A549 (cell line): ENCODE measurements around the gene TRMT44. TPM values are rescaled to one million over a fixed set of nuclear protein-coding genes. Genes with fewer than 3 reads are reported as not detected.

Source experiments
- ATAC-seq, 2 experiments: fragments of 200-7000 bp in 1 of 2; fragments of >200 bp in 1 of 2; cut with Nextera tagmentation in 1 of 2; cut with Tn5 transposase in 1 of 2; 3 replicates each; pipeline versions ENCODE4 v1.8.0 to v1.9.1; 2018 to 2020; ENCODE audit warnings: mild to moderate bottlenecking in 1 of 2, moderate library complexity in 1 of 2
- CTCF ChIA-PET: fragments of 300-600 bp; sonication (Branson Sonifier 250); formaldehyde crosslinking; extraction: SDS; loops from one replicate; lab custom pipeline; 2021; ENCODE audit warnings: antibody characterized with exemption, inconsistent platforms; lab: Yijun Ruan, JAX
- POLR2A ChIA-PET: fragments of 350-600 bp; formaldehyde crosslinking; extraction: SDS; loops from one replicate; lab custom pipeline; 2021; ENCODE audit warnings: antibody characterized with exemption, inconsistent platforms; lab: Yijun Ruan, JAX
- DNase-seq, 2 experiments: peaks; one replicate each; pipeline versions ENCODE4 v3.0.0 to v3.0.0-alpha.2; 2011 to 2016; ENCODE audit warnings: low read depth in 1 of 2, low spot score in 1 of 2
- FAIRE-seq: peaks from 2 replicates; lab custom pipeline; 2011; peaks lifted over from hg19 to GRCh38; lab: Jason Lieb, UNC
- H3K27ac ChIP-seq, 2 experiments: fragments of >200 bp; sonication (Bioruptor Twin); formaldehyde crosslinking; 3 replicates each; pipeline ENCODE4 v1.5.1; 2016 to 2017
- H3K4me1 ChIP-seq: fragments of >200 bp; sonication (Bioruptor Twin); formaldehyde crosslinking; 3 replicates; pipeline ENCODE4 v1.6.1; 2016
- H3K4me2 ChIP-seq: fragments of >200 bp; sonication (Bioruptor Twin); formaldehyde crosslinking; 3 replicates; pipeline ENCODE4 v1.6.1; 2016
- H3K4me3 ChIP-seq: fragments of >200 bp; sonication (Bioruptor Twin); formaldehyde crosslinking; 3 replicates; pipeline ENCODE4 v1.5.1; 2016
- H3K9me3 ChIP-seq: fragments of >200 bp; sonication (Bioruptor Twin); formaldehyde crosslinking; 3 replicates; pipeline ENCODE4 v1.6.1; 2016
- BHLHE40 ChIP-seq: IDR thresholded peaks from 2 replicates; pipeline ENCODE4 v1.6.1; 2012; ENCODE audit warnings: low read depth, low read length, inconsistent platforms
- CHD4 ChIP-seq: fragments of 200-600 bp; sonication (generic); IDR thresholded peaks from 2 replicates; pipeline ENCODE4 v1.6.1; 2016; ENCODE audit warnings: antibody characterized with exemption, mild to moderate bottlenecking, borderline replicate concordance
- EHMT2 ChIP-seq: fragments of 200-600 bp; sonication (generic); IDR thresholded peaks from 2 replicates; pipeline ENCODE4 v1.6.1; 2016; ENCODE audit warnings: antibody characterized with exemption, low read depth, mild to moderate bottlenecking, moderate library complexity
- ELK1 ChIP-seq: fragments of 150-350 bp; IDR thresholded peaks from 2 replicates; pipeline ENCODE4 v1.6.1; 2014; ENCODE audit warnings: low read depth, mild to moderate bottlenecking, low read length
- EP300 ChIP-seq, 2 experiments: fragments of >200 bp; sonication (Bioruptor Twin); formaldehyde crosslinking; IDR thresholded peaks; 2 replicates in 1 of 2; 3 replicates in 1 of 2; pipeline ENCODE4 v1.6.1; 2016 to 2017
- HEYL ChIP-seq: fragments of 250-450 bp; sonication (Bioruptor Pico); IDR thresholded peaks from 2 replicates; pipeline ENCODE4 v1.8.0; 2021; ENCODE audit warnings: mild to moderate bottlenecking, moderate library complexity
- HOXA7 ChIP-seq: fragments of 250-450 bp; sonication (Bioruptor Pico); IDR thresholded peaks from 2 replicates; pipeline ENCODE4 v1.5.0; 2020; ENCODE audit warnings: mild to moderate bottlenecking, moderate library complexity
- JUN ChIP-seq, 2 experiments: fragments of >200 bp; sonication (Bioruptor Twin); formaldehyde crosslinking; IDR thresholded peaks; 2 replicates in 1 of 2; 3 replicates in 1 of 2; pipeline ENCODE4 v1.6.1; 2016 to 2017
- KDM5A ChIP-seq: fragments of 200-600 bp; sonication (generic); IDR thresholded peaks from 2 replicates; pipeline ENCODE4 v1.6.1; 2016; ENCODE audit warnings: antibody characterized with exemption, mild to moderate bottlenecking
- MYC ChIP-seq: IDR thresholded peaks from 2 replicates; pipeline ENCODE4 v1.6.1; 2012; ENCODE audit warnings: mild to moderate bottlenecking, inconsistent platforms, low read length, improper control_type of control experiment, borderline replicate concordance
- NPAS2 ChIP-seq: fragments of 250-450 bp; sonication (Bioruptor Pico); IDR thresholded peaks from 2 replicates; pipeline ENCODE4 v1.8.0; 2022; ENCODE audit warnings: mild to moderate bottlenecking, moderate library complexity, borderline replicate concordance
- RAD21 ChIP-seq, 2 experiments: fragments of >200 bp in 1 of 2; sonication (Bioruptor Twin) in 1 of 2; formaldehyde crosslinking in 1 of 2; IDR thresholded peaks in 1 of 2; conservative IDR thresholded peaks in 1 of 2; 2 replicates in 1 of 2; 3 replicates in 1 of 2; pipeline ENCODE4 v1.6.1; 2012 to 2018; ENCODE audit warnings: inconsistent platforms in 1 of 2
- RNF2 ChIP-seq: fragments of 200-600 bp; sonication (generic); IDR thresholded peaks from 2 replicates; pipeline ENCODE4 v1.6.1; 2016; ENCODE audit warnings: low read depth, mild to moderate bottlenecking, antibody characterized with exemption, moderate library complexity, borderline replicate concordance
- SMC3 ChIP-seq: fragments of >200 bp; sonication (Bioruptor Twin); formaldehyde crosslinking; IDR thresholded peaks from 3 replicates; pipeline ENCODE4 v1.6.1; 2018; ENCODE audit warnings: inconsistent platforms
- ZC3H11A ChIP-seq: fragments of 450-650 bp; IDR thresholded peaks from 2 replicates; pipeline ENCODE4 v1.6.1; 2014; ENCODE audit warnings: antibody characterized with exemption, mild to moderate bottlenecking
- ZSCAN20 ChIP-seq: fragments of 250-450 bp; sonication (Bioruptor Pico); IDR thresholded peaks from 2 replicates; pipeline ENCODE4 v1.8.0; 2022; ENCODE audit warnings: mild to moderate bottlenecking, moderate library complexity
- WGBS: methylation state at CpG from one replicate; pipeline ENCODE4 v1.1.6; 2017; ENCODE audit errors: missing lambda C conversion rate; 5-methylcytosine and 5-hydroxymethylcytosine counted together
- polyA plus RNA-seq, 4 experiments: library from polyadenylated mRNA; depleted of rRNA in 3 of 4; stranded (reverse); fragments of >200 nt; fragmentation: RNase III in 1 of 4; extraction: RNeasy Plus Mini Kit Qiagen cat#74134 plus additional on column Dnase treatment in 1 of 4; gene quantifications; 2 replicates in 3 of 4; 3 replicates in 1 of 4; pipeline ENCODE4 v1.2.3, GENCODE V29; 2011 to 2017
- TF ChIP-seq, protein P1 (sequence below): fragments of >200 bp; sonication (Bioruptor Twin); formaldehyde crosslinking; IDR thresholded peaks from 3 replicates; pipeline ENCODE4 v1.5.1; 2016
- TF ChIP-seq, protein P2 (sequence below): fragments of 450-650 bp; IDR thresholded peaks from 2 replicates; pipeline ENCODE4 v1.6.1; 2014; ENCODE audit warnings: antibody characterized with exemption

The TRMT44 gene
- polyA plus RNA-seq, 2 of the 4 experiments (the other 2 are of a cell fraction), result 5.0 to 7.0 TPM

- no peak for TF ChIP-seq ELK1
- TF ChIP-seq HOXA7 (CRISPR knock-in tag), result no peak
- no peak for TF ChIP-seq EP300 (IDR thresholded peaks at IDR 0.05)
- TF ChIP-seq CHD4, result no peak
- no peak for TF ChIP-seq JUN (IDR thresholded peaks at IDR 0.05)
- TF ChIP-seq MYC, result no peak
These were observed 26.4 kb downstream of the TRMT44 start (continued) for GRCh38 chr4:8467016-8467415.

DNA sequence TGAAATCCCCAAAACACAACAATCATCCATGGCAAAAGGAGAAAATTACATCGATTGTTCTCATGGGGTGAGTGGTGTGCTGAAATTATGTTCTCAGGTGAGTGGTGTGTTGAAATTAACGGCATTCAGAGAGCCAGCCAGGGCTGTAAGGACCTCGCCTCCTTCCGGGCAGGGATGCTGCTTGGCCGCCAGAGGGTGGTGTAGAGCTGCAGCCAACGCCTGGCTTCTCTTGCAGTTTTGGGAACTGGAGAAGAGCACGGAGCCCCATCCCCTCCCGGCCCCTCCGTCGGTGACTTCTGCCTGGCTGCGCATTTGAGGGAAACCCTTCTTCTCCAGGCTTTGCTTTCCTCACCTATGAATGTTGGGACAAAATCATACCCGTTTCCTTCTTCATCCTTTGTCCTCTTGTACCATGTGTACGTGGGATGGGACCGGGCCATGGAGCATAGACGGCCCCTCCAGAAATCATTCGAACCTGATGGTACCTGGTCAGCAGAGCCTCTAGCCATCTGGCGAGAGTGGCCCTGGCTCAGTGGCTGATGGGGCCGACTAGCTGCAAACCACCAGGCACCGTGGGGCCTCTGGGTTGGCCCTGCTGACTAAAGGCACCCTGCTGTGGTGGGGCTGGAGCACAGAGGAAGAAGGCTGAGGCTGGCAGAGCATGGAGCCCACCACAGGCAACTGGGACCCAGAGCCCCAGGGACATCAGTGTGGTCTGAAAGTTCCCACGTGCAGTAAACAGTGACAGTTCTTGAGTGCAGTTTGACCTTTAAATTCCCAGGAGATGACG is 28.4 kb downstream of the TRMT44 start:
- CTCF ChIA-PET, result interaction anchor here (0.6 to 4.8 kb wide), 30 partner anchors 11 to 449 kb away, joined by 3 to 39 read pairs (median 4); partner anchors contain the start of genes ACOX3, CPZ, GPR78 and TRMT44
- peak; percentile 28 to 53 for DNase-seq
- Histone ChIP-seq H3K27ac (no peak overlapping the region), H3K4me3 (no peak overlapping the region), H3K4me2 (no peak overlapping the region), H3K4me1 (no peaks in the 10 kb centered on the region), H3K9me3 (no peaks in the 10 kb centered on the region)
- 40% methylated on average over 18 of the region's 21 CpGs for WGBS
- POLR2A ChIA-PET, result no interaction called here
- peak; percentile 63 for FAIRE-seq
- ATAC-seq, result peak; percentile 83 to 90
- TF ChIP-seq, protein P1, sequence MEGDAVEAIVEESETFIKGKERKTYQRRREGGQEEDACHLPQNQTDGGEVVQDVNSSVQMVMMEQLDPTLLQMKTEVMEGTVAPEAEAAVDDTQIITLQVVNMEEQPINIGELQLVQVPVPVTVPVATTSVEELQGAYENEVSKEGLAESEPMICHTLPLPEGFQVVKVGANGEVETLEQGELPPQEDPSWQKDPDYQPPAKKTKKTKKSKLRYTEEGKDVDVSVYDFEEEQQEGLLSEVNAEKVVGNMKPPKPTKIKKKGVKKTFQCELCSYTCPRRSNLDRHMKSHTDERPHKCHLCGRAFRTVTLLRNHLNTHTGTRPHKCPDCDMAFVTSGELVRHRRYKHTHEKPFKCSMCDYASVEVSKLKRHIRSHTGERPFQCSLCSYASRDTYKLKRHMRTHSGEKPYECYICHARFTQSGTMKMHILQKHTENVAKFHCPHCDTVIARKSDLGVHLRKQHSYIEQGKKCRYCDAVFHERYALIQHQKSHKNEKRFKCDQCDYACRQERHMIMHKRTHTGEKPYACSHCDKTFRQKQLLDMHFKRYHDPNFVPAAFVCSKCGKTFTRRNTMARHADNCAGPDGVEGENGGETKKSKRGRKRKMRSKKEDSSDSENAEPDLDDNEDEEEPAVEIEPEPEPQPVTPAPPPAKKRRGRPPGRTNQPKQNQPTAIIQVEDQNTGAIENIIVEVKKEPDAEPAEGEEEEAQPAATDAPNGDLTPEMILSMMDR, result peak; percentile 75
- no peak for TF ChIP-seq HEYL (CRISPR knock-in tag)
- peak; percentile 78 to 81 for TF ChIP-seq RAD21 (conservative IDR thresholded peaks at IDR 0.05 in 1 of 2, IDR thresholded peaks at IDR 0.05 in 1 of 2)
- TF ChIP-seq SMC3, result peak; percentile 80

DNA sequence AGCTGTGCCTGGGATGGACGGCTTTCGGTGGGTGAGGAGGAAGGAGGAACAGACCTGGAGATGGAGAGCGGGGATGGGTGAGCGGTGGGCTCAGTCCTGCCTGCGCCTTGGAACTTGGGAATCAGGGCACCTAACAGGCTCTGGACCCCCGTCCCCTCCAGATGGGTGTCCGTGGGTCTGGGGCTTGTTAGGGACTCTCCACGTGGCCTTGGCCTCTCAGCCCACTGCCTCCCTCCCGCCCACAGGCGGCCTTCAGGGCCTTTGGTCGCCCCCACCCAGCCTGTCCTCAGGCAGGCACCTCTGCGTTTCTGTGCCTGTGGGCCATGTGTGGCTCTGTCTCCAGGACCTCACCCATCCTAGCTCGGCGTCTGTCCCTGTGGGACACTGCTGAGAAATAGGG is 29.0 kb downstream of the TRMT44 start:
- H3K4me3 ChIP-seq, result no peak overlapping the region
- ChIA-PET POLR2A (no interaction called here), CTCF (interaction anchor here (0.6 to 4.8 kb wide), 23 partner anchors 11 to 448 kb away, joined by 3 to 39 read pairs (median 6); partner anchors contain the start of genes ACOX3, CPZ and TRMT44)
- no peaks in the 10 kb centered on the region for H3K4me1 ChIP-seq
- DNase-seq (no peak), FAIRE-seq (no peak), ATAC-seq (no peak)
- WGBS, result 98% methylated on average over 9 of the region's 14 CpGs
- H3K9me3 ChIP-seq, result no peaks in the 10 kb centered on the region
- no peak overlapping the region for H3K4me2 ChIP-seq
- H3K27ac ChIP-seq, result no peak overlapping the region
- TF ChIP-seq BHLHE40 (no peak), NPAS2 (CRISPR knock-in tag) (no peak), ZSCAN20 (no peak), ZC3H11A (no peak), JUN (IDR thresholded peaks at IDR 0.05) (no peak), RNF2 (no peak), KDM5A (no peak), EHMT2 (no peak)
- TF ChIP-seq, protein P2, sequence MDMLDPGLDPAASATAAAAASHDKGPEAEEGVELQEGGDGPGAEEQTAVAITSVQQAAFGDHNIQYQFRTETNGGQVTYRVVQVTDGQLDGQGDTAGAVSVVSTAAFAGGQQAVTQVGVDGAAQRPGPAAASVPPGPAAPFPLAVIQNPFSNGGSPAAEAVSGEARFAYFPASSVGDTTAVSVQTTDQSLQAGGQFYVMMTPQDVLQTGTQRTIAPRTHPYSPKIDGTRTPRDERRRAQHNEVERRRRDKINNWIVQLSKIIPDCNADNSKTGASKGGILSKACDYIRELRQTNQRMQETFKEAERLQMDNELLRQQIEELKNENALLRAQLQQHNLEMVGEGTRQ, result no peak
